Esophagus mucosa (tissue), 1 donor: ENCODE measurements around the gene CAPN14. TPM values are rescaled to one million over a fixed set of nuclear protein-coding genes. Genes with fewer than 3 reads are reported as not detected.
A peak's percentile ranks its signal among the peaks of the same experiment; 100 is the strongest.

Source experiments
- ATAC-seq: fragments of 200-7000 bp; cut with Tn5 transposase; one replicate; pipeline ENCODE4 v1.9.1; 2020
- total RNA-seq: library from RNA; stranded (reverse); gene quantifications from one replicate; pipeline ENCODE4 v1.2.4, GENCODE V29; 2023
- donor health status: DM: yes; HTN: yes; CAD: no.

CAPN14 gene, protein sequence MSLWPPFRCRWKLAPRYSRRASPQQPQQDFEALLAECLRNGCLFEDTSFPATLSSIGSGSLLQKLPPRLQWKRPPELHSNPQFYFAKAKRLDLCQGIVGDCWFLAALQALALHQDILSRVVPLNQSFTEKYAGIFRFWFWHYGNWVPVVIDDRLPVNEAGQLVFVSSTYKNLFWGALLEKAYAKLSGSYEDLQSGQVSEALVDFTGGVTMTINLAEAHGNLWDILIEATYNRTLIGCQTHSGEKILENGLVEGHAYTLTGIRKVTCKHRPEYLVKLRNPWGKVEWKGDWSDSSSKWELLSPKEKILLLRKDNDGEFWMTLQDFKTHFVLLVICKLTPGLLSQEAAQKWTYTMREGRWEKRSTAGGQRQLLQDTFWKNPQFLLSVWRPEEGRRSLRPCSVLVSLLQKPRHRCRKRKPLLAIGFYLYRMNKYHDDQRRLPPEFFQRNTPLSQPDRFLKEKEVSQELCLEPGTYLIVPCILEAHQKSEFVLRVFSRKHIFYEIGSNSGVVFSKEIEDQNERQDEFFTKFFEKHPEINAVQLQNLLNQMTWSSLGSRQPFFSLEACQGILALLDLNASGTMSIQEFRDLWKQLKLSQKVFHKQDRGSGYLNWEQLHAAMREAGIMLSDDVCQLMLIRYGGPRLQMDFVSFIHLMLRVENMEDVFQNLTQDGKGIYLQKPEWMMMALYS
- total RNA-seq = 191 TPM

DNA sequence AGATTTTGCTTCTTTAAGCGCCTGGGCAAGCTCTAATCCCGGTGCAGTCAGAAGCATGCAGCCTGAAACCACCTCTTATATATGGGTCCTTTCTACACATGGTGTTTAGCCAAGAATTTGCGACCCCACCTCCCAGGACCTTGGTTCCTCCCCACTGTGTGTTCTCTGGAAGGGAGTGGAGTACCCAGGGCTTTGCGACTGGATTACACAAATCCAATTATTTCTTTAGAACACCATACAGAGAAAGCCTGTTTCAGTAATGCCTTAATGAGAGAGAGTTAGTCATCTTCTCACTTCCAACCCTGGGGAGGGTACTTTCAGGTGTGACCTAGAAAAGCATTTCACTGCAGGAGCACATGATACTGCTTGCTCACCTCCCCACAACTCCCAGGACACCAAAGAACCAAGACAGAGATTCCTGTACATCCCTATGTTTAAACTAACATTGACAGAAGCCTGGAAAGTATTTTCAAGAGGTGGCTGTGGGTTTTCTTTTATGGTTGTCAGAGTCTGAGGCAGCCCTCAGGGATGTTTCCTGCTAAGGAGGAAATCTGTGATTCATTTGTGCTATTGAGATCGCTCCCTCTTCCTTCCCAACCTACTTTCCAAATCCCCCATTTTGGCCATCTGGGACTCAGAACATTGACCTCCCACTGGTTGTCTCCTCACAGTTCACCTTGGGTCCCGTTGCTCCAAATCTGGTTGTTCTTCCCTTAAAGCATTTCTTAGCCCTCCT lies at the start of gene CAPN14:
TSS of gene CAPN14 (minus strand) at position 51 of the 736 bp plus-strand sequence. CDS start 12,068 bp downstream, outside the sequence.
- ATAC-seq = peak; percentile 88

DNA sequence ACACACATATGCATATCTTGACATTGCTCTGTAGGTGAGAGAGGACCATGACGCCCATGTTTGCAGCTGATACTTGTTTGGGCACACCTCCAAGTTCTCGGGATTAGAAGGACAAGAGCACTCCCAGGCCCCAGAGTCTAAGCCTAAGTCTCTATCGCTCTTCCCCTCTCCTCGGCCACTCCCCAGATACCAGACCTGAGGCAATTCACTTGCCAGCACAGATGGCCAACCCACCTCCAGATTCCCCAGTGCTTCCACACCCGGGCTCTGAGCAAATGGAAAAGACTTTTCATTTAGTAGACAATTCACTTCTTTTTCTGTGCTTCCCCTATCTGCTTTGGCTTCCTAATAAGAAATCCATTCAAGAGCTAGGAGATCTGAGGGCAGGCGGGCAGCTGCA lies 49.5 kb upstream of the CAPN14 start:
- ATAC-seq = no peak

DNA sequence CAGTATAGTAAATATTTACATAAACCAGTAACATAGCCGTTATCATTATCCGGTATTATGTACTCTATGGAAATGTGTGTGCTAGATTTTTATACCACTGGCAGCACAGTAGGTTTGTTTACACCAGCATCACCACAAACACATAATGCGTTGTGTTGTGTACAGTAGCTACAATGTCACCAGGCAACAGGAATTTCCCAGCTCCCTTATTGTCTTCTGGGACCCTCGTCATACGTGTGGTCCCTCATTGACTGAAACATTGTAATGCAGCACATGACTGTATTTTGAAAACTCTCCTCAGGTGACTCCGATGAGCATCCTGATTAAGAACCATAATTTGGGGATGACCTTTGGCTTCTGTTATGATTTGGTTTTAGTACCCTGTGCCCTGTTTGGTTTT lies 47.9 kb upstream of the CAPN14 start:
- ATAC-seq = no peak

DNA sequence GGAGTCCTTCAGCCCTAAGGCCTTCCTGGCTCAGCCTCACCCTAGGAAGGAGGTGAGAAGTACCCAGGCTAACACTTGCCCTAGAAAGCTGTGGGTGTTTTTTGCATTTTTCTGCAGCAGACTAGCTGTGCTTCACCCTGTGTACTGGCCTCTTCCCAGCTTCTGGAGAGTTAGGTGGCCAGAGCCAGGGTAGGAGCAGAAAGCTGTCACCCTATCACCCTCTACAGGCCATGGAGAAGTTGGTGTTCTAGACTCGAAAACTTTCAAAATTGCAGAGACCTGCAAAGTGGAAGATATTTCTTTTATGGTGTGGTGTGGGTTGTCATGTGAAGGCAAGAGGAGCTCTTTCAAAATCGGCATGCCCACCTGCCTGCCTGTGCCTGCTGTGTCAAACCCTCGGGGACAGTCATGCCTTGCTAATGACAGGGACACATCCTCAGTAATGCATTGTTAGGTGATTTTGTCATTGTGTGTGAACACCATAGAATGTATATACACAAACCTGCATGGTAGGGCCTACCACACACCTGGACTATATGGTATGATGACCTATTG lies 46.4 kb upstream of the CAPN14 start:
- ATAC-seq = peak; percentile 53

DNA sequence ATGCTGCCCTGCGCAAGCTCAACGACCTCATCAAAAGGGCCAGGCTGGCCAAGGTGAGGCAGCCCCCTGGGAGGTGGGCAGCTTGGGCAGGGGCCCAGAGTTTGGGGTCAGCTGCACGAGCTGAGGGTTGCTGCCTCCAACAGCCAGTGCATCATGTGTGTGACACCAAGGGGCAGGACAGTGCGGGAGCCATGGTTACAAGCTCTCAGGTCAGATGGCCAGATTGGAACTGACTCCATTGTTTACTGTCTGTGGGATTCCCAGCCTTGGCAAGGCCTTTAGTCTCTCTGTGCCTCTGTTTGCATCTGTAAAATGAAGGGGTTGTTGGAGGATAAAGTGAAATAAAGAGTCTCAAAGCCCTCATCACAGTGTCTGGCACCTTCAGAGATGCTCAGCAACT lies 43.6 kb upstream of the CAPN14 start:
- no peak for ATAC-seq

DNA sequence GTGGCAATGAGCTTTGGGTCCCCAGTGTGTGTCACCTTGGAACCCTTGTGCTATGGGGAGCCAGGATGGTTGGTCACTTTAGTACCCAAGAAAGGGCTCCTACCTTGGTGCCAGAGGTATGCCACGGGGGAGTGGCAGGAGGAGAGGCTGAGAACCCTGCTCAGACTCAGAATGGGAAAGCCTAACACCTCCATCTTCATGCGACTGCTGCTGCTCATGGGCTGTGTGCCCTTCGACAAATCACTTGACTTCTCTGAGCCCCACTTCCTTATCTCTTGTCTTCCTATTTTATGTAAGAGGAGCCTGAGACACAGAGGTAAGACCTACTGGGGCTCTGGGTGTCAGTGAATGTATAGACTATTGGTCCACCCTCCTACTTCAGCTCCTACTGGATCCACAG lies 41.8 kb upstream of the CAPN14 start:
- ATAC-seq = no peak

DNA sequence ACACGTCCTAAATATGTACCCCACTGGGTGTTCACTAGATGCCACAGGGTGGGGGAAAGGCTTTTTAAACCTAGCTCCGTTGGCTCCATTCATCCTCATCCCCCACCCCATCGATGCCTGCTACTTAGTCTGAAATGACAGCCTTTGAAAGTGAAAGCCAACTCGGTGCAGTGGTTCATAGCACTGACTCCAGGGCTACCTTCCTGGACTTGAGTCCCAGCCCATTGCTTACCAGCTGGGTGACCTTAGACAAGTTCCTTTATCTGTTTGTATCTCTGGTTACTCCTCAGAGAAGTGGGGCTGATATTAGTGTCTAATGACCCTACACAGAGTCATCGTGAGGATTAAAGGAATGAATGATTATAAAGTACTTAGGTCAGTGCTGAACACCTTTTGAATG lies 41.0 kb upstream of the CAPN14 start:
- no peak for ATAC-seq

DNA sequence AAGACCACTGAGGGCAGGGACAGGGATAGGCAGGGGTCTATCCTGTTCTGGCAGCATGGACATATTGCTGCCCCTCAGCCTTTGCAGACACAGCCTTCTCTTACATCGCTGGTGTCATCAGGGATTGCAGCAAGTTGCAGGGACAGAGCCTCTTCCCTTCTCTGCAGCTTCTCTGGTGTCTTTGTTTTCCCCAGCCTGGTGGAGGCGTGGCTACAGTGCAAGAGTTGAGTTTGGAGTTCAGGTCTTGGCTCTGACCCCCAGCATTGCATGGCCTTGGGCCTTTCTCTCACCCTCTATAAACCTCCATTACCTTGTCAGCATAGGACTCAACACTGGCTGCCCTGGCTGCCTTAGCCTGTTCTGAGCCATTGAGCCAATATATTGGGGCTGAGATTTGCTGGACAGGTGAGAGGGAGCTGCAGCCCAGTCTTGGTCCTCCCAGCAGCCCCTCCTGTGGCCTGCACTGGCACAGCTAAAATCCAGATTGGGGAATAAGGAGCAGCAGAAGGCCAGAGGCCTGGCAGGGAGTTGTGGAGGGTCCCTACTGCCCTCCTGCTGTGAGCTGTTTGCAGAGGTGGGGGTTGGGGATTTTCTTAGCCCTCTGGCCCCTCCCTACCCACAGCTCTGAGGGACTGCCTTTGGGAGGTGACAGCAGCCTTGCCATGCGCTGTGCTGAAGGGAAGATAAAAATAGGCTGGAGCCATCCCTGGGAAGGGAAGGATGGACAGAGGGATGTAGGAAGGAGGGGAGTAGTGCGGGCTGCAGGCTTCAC lies 39.5 kb upstream of the CAPN14 start:
- ATAC-seq = no peak

DNA sequence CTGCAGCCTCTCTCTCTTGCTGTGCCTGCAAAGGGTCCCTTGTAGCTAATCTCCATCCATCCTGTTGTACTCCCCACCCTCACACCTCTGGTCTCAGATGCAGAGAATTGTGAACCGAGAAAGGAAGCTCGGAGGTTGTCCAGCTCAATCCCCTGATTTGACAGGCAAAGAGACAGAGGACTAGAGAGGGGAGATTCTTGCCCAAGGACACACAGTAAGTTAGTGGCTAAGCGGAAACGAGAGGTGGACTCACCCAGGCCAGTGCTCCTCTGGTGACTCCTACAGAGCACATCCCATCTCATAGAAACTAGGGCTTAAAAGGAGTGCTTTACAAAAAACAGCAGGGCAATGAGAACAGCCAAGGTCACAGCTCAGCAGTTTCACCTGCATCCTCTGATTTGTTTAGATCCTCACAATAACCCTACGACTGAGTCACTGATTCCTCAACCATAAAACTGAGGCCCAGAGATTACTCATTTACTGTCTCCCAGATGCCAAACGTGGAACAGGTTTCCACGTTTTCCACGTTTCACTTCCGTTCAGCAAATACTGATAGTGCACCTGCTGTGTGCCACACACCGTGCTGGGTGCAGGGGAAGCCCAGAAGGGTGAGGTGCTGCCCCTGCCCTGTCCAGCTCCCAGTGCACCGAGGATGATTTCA lies 38.7 kb upstream of the CAPN14 start:
- peak; percentile 74 for ATAC-seq

DNA sequence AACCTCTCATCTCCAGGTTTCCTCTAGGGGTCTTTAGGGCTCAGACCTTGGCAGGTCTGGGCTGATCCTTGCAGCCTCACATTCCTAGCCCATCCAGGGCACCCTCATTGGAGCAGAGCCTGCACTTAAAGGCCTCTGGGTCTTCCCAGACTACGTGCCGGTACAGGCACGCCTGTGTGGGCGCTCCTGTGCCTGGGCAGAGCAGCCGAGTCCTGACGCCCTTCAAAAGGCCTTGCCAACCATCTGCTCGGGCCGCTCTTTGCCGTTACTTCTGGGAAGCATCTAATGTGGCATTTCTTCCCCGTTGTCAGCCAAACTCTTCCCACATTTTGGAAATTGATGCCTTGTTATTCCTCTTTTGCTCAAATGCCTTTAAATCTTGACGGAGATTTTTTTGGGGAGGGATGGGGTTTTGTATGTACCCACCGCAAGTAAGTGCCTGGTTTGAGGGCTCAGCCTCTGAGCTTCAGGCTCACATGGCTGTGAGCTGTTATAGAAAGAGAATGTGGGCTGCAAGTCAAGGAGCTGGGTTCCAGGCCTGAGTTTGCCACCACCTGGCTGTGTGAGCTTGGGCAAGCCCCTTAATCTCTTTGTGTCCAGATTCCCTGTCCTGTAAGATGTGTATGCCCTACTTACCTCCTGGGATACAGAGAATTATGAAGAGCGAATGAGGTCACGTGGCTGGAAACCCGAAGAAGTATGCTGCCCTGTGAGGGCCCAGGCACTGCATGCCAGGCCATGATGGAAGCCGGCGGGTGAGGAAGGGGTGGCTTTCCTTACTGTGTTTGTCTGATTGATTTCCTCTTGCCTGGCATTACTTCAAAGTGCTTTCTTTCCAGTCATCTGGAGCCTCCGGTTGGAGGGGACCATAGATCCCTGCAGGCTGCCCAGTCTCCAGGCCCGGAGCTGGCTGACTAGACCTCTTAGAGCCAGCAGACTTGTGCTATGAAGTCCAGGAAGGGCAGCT lies 37.2 kb upstream of the CAPN14 start:
- peak; percentile 42 for ATAC-seq

DNA sequence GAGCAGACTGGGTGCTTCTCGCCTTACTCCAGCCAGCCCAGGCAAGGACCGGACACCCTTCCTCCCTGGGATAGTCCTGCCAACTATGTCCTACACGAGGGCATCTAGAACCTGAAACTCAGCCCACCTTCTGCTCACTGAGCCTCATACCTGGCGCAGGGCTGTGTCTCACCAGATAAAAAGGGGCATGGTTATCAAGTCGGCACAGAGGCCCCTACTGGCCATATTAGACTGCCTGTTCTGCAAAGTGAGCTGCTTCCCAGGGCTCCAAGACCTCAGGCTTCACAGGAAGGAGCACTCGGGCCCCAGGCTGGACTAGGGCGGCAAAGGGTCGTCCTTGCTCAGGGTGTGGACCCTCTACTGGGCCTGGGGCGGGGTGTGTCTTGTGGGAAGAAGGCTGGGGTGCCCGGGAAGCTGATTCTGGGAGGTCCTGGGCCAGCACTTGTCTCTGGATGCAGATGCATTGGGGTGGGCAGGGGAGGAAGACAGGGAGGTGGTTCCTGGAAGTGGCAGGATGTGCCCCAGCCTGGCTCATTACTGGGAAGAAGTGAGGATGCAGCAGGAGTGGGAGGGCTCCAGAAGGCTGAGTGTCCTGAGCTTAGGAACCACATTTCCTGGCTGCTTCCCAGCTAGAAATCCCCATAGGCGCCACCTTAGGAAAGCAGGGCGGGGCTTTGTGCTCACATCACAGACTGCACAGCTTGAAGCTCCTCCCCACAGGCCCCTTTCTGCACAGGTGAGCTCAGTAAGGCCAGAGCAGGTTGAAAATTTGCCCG lies 36.2 kb upstream of the CAPN14 start:
- ATAC-seq = peak; percentile 59

DNA sequence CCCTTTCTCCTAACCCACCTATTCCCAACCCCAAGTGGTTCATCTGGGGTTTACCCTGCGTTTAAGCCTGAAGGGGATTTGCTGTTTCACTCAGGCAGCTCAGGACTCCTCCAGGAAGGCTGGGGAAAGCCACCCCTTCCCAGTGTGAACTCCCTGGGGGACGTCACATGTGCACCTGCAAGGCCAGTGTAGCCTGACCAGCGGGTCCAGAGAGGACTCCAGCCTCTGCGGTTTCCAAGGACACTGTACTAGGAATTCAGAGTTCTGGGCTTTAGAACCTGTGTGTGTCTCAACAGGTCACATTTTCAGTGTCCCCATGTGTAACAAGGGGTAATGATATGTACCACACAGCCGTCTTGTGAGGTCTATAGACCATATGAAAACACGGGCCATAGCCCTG lies 34.5 kb upstream of the CAPN14 start:
- ATAC-seq = no peak

DNA sequence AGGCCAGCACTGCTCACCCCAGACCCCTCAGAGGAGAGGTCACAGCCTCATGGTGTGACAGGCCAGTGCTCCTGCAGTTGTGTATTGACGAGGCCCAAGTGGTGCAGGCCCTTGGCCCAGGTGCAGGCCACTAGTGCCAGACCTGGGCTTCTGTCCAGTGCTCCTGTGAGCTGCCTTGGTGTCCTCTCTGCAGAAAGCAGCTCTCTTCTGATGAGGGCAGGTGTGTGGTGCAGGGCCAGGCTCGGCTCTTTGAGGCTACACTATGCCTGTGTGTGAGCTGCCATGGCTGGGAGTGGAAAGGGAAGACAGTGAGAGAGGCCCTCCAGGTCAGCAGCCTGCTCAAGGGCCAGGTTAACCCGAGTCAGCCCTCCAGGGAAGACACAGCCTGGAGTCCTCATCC lies 33.7 kb upstream of the CAPN14 start:
- no peak for ATAC-seq

DNA sequence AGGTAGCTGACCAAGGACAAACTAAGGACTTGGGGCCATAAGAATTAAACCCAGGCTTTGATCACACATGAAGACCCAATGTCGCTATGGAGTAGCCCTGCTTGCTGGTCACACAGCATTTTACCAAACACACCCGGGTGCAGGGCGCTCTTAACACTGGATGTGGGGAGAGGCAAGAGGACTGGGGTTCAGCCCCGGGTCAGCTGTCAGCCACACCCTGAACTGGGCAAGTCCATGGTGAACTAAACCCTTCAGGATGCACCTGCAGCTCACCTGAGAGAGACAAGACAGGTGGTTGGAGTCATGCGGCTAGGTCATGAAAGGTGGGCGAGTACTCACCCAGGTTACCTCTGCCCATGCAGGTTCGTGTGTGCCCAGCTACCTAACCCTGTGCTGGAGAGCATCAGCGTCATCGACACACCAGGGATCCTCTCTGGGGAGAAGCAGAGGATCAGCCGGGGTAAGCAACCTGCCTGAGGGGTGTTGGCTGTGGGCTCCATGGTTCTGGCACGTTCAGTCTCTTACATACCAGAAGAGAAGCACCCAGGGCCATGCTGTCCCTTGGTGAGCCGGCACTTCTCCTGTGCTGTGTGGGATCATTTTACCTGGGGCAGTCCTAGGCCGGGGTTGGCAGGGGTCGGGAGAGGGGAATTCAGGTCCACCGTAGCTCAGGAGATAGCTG lies 31.8 kb upstream of the CAPN14 start:
- ATAC-seq = peak; percentile 70

DNA sequence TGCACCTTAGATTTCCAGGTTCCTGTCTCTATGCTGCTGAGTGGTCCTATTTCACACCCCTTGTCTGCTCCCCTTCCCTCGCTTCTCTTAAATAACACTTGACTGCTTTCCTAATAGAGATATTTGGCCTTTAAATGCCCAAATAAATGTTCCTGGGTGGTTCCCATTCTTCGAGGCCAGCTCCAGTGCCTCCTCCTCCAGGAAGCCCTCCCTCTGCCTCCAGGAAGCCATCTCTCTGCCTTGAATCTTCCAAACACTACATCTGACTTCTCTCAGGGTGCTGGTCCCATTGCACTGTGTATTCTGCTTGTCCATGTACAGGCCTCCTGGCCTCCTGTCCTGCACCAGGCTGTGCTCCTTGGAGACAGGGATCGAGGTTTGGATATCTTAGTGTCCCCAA lies 30.8 kb upstream of the CAPN14 start:
- ATAC-seq = no peak

DNA sequence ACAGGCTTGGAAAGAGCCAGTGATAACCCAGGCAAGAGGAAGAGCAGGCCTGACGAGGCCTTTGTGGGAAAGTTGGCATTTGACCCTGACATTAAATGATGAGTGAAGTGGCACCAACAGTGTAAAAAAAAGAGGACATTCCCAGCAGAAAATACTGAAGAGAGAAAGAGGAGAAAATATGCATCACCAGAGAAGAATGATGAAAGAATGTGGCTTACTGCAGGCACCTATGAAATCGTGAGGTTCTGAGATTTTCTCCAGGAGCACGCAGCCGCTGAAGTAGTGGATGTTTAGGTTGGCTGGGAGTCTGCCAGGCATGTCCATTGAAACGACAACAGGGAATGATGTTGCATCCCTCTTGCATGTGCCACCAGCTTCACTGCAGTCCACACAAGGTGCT lies 30.4 kb upstream of the CAPN14 start:
- ATAC-seq = no peak

DNA sequence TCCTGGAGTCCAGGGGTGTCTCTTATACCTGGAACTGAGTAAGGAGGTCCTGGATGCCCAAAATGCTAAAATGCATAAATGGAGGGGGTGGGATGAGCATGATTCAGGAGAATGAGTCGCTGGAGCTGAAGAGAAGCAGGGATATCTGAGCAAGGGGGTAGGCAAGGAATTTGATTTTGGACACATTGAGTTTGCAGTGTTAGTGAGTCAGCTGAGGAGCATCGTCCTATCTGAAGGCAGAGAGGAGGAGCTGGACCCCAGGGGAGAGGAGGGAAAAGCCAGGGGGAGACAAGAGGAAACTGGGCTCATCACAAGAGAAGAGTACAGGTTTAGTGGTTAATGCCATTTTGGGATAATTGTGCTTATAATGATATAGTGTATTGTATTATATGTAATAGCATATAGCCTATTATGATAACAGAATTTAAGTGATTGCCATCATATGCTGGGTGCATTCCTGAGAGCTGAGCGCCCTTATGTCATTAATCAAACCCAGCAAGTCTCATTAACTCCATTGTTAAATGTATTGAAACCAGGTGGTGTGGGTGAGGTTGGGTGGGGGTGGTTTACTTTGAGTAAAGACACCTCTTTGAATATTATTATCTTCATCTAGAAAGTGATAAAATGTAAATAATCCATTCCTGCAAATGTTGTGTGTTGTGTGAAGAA lies 29.0 kb upstream of the CAPN14 start:
- no peak for ATAC-seq

DNA sequence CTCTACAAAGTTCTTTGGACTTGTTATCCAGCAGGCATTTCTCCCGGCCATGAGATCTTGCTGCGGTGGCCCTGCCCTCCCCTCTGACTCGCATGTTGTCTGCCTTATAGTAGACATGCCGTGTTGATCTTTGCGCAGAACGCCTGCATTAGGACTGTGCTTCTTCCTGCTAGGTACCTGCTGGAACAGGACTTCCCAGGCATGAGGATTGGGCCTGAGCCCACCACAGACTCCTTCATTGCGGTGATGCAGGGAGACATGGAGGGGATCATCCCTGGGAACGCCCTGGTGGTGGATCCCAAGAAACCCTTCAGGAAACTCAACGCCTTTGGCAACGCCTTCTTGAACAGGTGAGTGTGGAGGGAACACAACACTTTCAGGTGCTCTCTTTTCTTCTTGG lies 26.8 kb upstream of the CAPN14 start:
- ATAC-seq = no peak

DNA sequence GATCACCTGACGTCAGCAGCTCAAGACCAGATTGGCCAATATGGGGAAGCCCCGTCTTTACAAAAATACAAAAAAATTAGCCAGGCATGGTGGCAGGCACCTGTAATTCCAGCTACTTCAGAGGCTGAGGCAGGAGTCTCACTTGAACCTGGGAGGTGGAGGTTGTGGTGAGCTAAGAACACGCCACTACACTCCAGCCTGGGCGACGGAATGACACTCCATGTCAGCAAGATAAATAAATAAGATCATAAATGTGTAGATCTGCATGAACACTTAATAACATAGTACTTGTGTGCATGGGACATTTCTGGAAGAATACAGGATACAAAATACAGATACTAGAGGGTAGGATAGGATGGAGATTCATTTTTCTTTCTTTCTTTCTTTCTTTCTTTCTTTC lies 25.7 kb upstream of the CAPN14 start:
- no peak for ATAC-seq
